ENCODE data around the gene GAGE13.
"Not testable (repeated sequence)": the region's sequence is repeated elsewhere in the genome, so short reads cannot be mapped to it uniquely, and the experiment has no call there.

The GAGE13 gene

GRCh38 chrX:49341449-49341848 lies 10.1 kb downstream of the GAGE13 start:
- not testable (repeated sequence) for DNase-seq

GRCh38 chrX:49344496-49345175 lies 13.3 kb downstream of the GAGE13 start:
- DNase-seq: not testable (repeated sequence)

- not testable (repeated sequence) for DNase-seq
Measured at GRCh38 chrX:49345402-49345801, 14.0 kb downstream of the GAGE13 start.

GRCh38 chrX:49346150-49346549 lies 14.8 kb downstream of the GAGE13 start:
- DNase-seq: not testable (repeated sequence)

Data from stimulated activated naive CD4-positive, alpha-beta T cell treated with Interleukin-2 at 50 U/mL for 16 hours (primary cell).